Measurements from ENCODE around the gene MAPT. TPM values are rescaled to one million over a fixed set of nuclear protein-coding genes. Genes with fewer than 3 reads are reported as not detected.

Gene MAPT
- total and polyA plus RNA-seq, 2 of the 13 experiments (the other 11 are each of a cell fraction or from before 2014, with no cell fraction given): 2.1 to 2.8 TPM

DNA sequence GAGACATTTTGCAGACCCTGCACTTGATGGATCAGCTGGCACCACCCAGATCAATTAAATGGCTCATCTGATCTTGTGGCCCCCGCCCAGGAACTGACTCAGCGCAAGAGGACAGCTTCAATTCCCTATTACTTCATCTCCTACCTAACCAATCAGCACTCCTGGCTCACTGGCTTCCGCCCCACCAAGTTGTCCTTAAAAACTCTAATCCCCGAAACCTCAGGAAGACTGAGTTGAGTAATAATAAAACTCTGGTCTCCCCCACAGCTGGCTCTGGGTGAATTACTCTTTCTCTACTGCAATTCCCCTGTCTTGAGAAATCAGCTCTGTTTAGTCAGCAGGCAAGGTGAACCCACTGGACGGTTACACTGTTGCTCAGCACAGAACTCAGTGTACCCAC lies 26.1 kb upstream of the MAPT start (continued):
- TF ChIP-seq KIAA2018 (CRISPR knock-in tag; IDR thresholded peaks at IDR 0.05; ENCODE audit: borderline replicate concordance) (no peak), KLF16 (CRISPR knock-in tag; IDR thresholded peaks at IDR 0.05) (no peak), ZNF598 (CRISPR knock-in tag; IDR thresholded peaks at IDR 0.05; ENCODE audit: borderline replicate concordance) (no peak)

DNA sequence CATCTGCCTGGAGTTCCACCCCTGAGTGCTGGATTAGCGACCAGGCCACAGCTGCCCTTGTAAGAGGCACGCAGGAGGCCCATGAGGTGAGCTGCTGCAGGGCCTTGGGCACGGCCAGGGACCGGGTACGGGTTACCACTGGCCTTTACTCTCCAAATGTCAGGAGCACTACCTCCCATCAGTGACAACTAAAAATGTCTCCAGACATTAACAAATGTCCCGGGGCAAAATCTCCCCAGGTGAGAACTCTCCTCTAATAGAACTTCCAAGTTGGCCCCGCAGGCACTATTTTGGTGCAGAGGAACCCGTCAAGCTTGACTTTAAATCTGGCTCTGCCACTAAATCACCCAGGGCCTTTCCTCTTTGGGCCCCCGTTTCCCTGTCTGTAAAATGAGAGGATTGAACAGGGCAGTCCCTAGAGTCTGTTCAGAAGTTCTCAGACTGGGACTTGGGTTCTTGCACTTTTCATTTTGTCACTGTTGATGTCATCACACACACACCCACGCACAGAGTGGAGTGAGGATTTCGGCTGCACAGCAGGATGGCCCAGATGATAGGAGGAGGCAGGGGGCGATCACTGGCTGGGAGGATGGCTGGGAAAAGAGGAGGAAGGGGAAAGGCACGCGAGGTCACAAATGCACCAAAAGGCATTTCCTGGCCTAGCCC lies 24.5 kb upstream of the MAPT start:
- H3K9me3 ChIP-seq (ENCODE audit: low read length): no peaks in the 10 kb centered on the region
- in situ Hi-C loops (cut with HindIII; ENCODE audit: extremely low pct_ligation_motif_present, low pct_unique_long_range_greater_than_20kb): loop anchor here (10.0 kb wide), 1 partner anchor 65 kb away; no protein-coding TSS in a partner anchor
- TF ChIP-seq MXI1 (IDR thresholded peaks at IDR 0.05; ENCODE audit: borderline replicate concordance, low read depth, low read length): no peak
- no peak for TF ChIP-seq ZNF589 (CRISPR knock-in tag; conservative IDR thresholded peaks at IDR 0.05)
- no peak for TF ChIP-seq YEATS2 (CRISPR knock-in tag; IDR thresholded peaks at IDR 0.05; ENCODE audit: borderline replicate concordance)
- no peak overlapping the region for H2AFZ ChIP-seq (ENCODE audit: low read length)
- DNase-seq (ENCODE audit: low spot score) (no peak), ATAC-seq (no peak), FAIRE-seq (no peak)
- 35% methylated on average over 14 of the region's 14 CpGs for WGBS (ENCODE audit: low lambda C conversion rate)
- intact Hi-C loops (cut with micrococcal nuclease; ENCODE audit: unreplicated experiment): no loop called here
- no peak overlapping the region for H3K4me2 ChIP-seq (ENCODE audit: low read depth, low read length)
- ChIA-PET CTCF (ENCODE audit: low intra/inter-chr PET ratio, low total read pairs) (no interaction called here), POLR2A (no interaction called here)
- no peak overlapping the region for H3K4me3 ChIP-seq (replicated peaks in 1 of 3; ENCODE audit: insufficient read depth in 1 of 3, low read depth in 2 of 3, low read length in 3 of 3)
- H3K9ac ChIP-seq (ENCODE audit: insufficient read depth, low read depth, low read length): no peak overlapping the region
- no TSS peak for BruUV-seq (replicated peaks)
- H3K27ac ChIP-seq (ENCODE audit: extremely low read length, insufficient read depth, low read length): no peak overlapping the region
- no peaks in the 10 kb centered on the region for H4K20me1 ChIP-seq (ENCODE audit: insufficient read depth, low read length)
- H3K27me3 ChIP-seq (ENCODE audit: control insufficient read depth in 1 of 2, insufficient read depth in 2 of 2, low read length in 2 of 2): peaks cover 7 to 62% of the 10 kb centered on the region in 2 experiments; a peak in 4 of 5 replicates
- no peaks in the 10 kb centered on the region for H3K4me1 ChIP-seq (ENCODE audit: insufficient read depth, low read length)
- H3K79me2 ChIP-seq (ENCODE audit: insufficient read depth, low read length): no peaks in the 10 kb centered on the region
- H3K36me3 ChIP-seq (replicated peaks in 1 of 2; ENCODE audit: control insufficient read depth in 1 of 2, insufficient read depth in 2 of 2, low read length in 2 of 2): no peaks in the 10 kb centered on the region

Measured in HepG2 (cell line).